ENCODE data around the gene VTI1A.

- no peak for TF ChIP-seq CTCF (conservative IDR thresholded peaks at IDR 0.05 in 1 of 2, IDR thresholded peaks at IDR 0.05 in 1 of 2; ENCODE audit: extremely low read depth in 1 of 2, insufficient read depth in 1 of 2, low read depth in 1 of 2, low read length in 2 of 2)
- no peak for TF ChIP-seq EZH2 (IDR thresholded peaks at IDR 0.05; ENCODE audit: borderline replicate concordance, low read length)
Measured at GRCh38 chr10:112841549-112841948, 394.5 kb downstream of the VTI1A start.
